Right lobe of liver (tissue), 4 donors: ENCODE results near the gene R3HDM2.

Experiments
- CTCF ChIP-seq, 4 donors: fragments of 200-600 bp in 3 of 4; fragments of 450-650 bp in 1 of 4; IDR thresholded peaks; one replicate each; pipeline versions ENCODE4 v1.5.1 to v1.8.0; 2016 to 2022; ENCODE audit warnings: antibody characterized with exemption in 4 of 4, mild to moderate bottlenecking in 2 of 4
- POLR2A ChIP-seq: fragments of 450-650 bp; IDR thresholded peaks from one replicate; pipeline ENCODE4 v1.6.1; 2017; ENCODE audit warnings: antibody characterized with exemption, mild to moderate bottlenecking
- donor health status: DM: no; HTN: no; CAD: no.
- donor health status: DM: no; HTN: no; CAD: no.
- donor health status: DM: no; HTN: yes; CAD: no.

DNA sequence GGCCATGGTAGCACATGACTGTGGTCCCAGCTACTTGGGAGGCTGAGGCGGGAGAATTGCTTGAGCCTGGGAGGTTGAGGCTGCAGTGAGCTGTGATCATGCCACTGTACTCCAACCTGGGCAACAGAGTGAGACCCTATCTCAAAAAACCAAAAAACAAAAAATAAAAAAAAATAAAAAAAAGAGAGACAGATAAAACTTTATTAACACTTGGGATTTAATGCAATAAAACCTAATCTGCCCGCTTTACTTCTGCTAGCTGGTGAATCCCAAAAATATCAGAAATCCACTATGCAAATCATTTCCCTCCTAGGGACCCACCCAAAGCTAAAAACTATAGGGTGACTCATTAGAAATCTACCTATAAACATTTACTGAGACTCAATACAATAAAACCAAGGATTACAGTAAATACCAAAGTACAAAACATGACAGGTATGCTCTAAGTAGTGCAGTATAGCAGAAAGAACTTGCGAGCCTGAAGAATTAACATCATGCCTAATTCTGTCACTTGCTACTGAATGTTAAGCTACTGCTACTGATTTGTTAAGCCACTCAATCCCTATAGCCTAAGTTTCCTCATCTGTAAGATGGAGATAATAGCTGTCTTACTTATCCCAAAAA, 129.8 kb downstream of the R3HDM2 start:
- TF ChIP-seq POLR2A = no peak
- no peak for TF ChIP-seq CTCF (IDR thresholded peaks at IDR 0.05)
